ENCODE measurements around the gene FBXO31. TPM values are rescaled to one million over a fixed set of nuclear protein-coding genes. Genes with fewer than 3 reads are reported as not detected.

FBXO31 gene
- total and polyA plus RNA-seq, 2 of the 8 experiments (the other 6 are each of a cell fraction or from before 2014, with no cell fraction given): 8.3 to 21.6 TPM

GRCh38 chr16:87336434-87337240, 46.9 kb downstream of the FBXO31 start:
- POLR2A ChIA-PET (ENCODE audit: partially characterized antibody): no interaction called here
- Histone ChIP-seq H3K9me3 (ENCODE audit: insufficient read depth in 2 of 2, low read depth in 1 of 2, low read length in 1 of 2) (no peaks in the 10 kb centered on the region), H2BK120ac (replicated peaks; ENCODE audit: low read depth, low read length) (no peak overlapping the region), H3K79me1 (ENCODE audit: low read depth, low read length) (0 out of 2 replicates have a peak, but pooled peaks cover 2% of the 10 kb centered on the region), H2AFZ (ENCODE audit: low read length) (no peak overlapping the region), H4K20me1 (replicated peaks in 1 of 2; ENCODE audit: control insufficient read depth in 1 of 2, insufficient read depth in 2 of 2, low read length in 2 of 2) (peaks cover 3 to 5% of the 10 kb centered on the region in 2 experiments), H3K56ac (replicated peaks; ENCODE audit: insufficient read length, low read depth, low read length) (no peak overlapping the region), H3K23ac (ENCODE audit: insufficient read length) (no peak overlapping the region), H2BK5ac (ENCODE audit: low read depth, low read length) (no peak overlapping the region), H4K8ac (ENCODE audit: extremely low read depth, insufficient read depth, low read length) (no peak overlapping the region), H2AK5ac (ENCODE audit: low read depth, low read length) (no peak overlapping the region), H3K4ac (replicated peaks; ENCODE audit: insufficient read length, low read depth, low read length) (no peak overlapping the region), H3K4me1 (replicated peaks in 1 of 4; ENCODE audit: control insufficient read depth in 3 of 4, insufficient read depth in 4 of 4, low read length in 3 of 4) (no peaks in the 10 kb centered on the region), H3K23me2 (ENCODE audit: low read depth, low read length) (0 out of 2 replicates have a peak, but pooled peaks cover 2% of the 10 kb centered on the region), H2BK20ac (ENCODE audit: low read length) (no peak overlapping the region), H3K4me2 (ENCODE audit: insufficient read depth in 1 of 2, low read depth in 2 of 2, low read length in 2 of 2) (no peak overlapping the region), H3K14ac (ENCODE audit: insufficient read length) (no peak overlapping the region), H3K27ac (ENCODE audit: low read depth, low read length) (no peak overlapping the region), H3K4me3 (ENCODE audit: extremely low read depth in 1 of 4, insufficient read depth in 2 of 4, low read depth in 3 of 4, low read length in 4 of 4) (no peak overlapping the region), H4K91ac (replicated peaks; ENCODE audit: insufficient read length, low read length) (no peak overlapping the region), H2BK12ac (ENCODE audit: low read depth, low read length) (no peak overlapping the region), H3K27me3 (replicated peaks in 1 of 4; ENCODE audit: control insufficient read depth in 3 of 4, extremely low read depth in 1 of 4, insufficient read depth in 3 of 4, low read length in 3 of 4) (no peaks in the 10 kb centered on the region), H3K79me2 (ENCODE audit: control insufficient read depth in 1 of 2, insufficient read depth in 2 of 2, low read length in 2 of 2) (no peaks in the 10 kb centered on the region), H3K9ac (replicated peaks in 1 of 4; ENCODE audit: extremely low read depth in 1 of 4, low read depth in 3 of 4, low read length in 3 of 4) (no peak overlapping the region), H3K18ac (ENCODE audit: extremely low read depth, low read length) (no peak overlapping the region), H2BK15ac (ENCODE audit: low read length) (no peak overlapping the region), H3K36me3 (ENCODE audit: control insufficient read depth in 2 of 4, insufficient read depth in 4 of 4, low read length in 3 of 4) (peaks cover 0 to 11% (median 3%) of the 10 kb centered on the region in 4 experiments; a peak in 1 of 8 replicates), H4K5ac (ENCODE audit: insufficient read length, low read depth, low read length) (no peak overlapping the region)
- CTCF ChIA-PET (ENCODE audit: partially characterized antibody): interaction anchor here (0.9 to 1.8 kb wide), 2 partner anchors 10 to 21 kb away, joined by 3 to 4 read pairs; no protein-coding TSS in a partner anchor
- FAIRE-seq (no peak), DNase-seq (ENCODE audit: low read depth in 1 of 2, low spot score in 2 of 2) (no peak)
- 88% methylated on average over 18 of the region's 19 CpGs; no CpG with 5 or more reads in 1 of the 2 experiments for WGBS, 2 experiments (ENCODE audit: extremely low coverage in 1 of 2, insufficient coverage in 1 of 2, insufficient read length in 1 of 2, insufficient replicate concordance in 2 of 2, low coverage in 1 of 2, low lambda C conversion rate in 2 of 2, missing lambda C conversion rate in 1 of 2)
- TF ChIP-seq EP300 (IDR thresholded peaks at IDR 0.05; ENCODE audit: borderline replicate concordance in 1 of 2, low read depth in 2 of 2, low read length in 2 of 2): no peak
- no peak for TF ChIP-seq BCL11A (IDR thresholded peaks at IDR 0.05; ENCODE audit: low read depth in 2 of 2, low read length in 2 of 2)
- TF ChIP-seq NRF1 (IDR thresholded peaks at IDR 0.05; ENCODE audit: low read depth, low read length): no peak

All from H1 (cell line).